ENCODE measurements around the gene RNF214.
"Not testable (repeated sequence)": the region's sequence is repeated elsewhere in the genome, so short reads cannot be mapped to it uniquely, and the experiment has no call there.

DNA sequence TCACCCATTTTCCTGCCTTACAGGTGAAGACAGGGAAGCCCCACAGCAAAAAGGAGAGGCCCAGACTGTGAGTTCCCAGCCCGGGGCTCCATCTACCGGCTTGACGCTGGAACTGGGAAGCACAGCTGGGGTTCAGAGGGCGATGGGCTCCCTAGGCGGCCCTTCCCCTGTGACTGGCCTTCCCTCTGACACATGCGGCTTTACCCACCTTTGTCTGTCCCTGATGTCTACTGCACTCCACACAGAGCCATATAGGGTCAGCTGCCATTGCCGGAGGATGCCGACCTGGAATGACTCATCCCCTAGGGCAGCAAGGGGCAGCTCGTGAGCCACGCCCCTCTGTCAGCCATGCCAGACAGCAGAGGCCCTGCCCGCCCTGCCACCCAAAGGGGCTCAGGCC is 25.6 kb upstream of the RNF214 start:
- not testable (repeated sequence) for TF ChIP-seq EZH2 (IDR thresholded peaks at IDR 0.05; ENCODE audit: low read length, missing control alignments)
- TF ChIP-seq, protein P1, sequence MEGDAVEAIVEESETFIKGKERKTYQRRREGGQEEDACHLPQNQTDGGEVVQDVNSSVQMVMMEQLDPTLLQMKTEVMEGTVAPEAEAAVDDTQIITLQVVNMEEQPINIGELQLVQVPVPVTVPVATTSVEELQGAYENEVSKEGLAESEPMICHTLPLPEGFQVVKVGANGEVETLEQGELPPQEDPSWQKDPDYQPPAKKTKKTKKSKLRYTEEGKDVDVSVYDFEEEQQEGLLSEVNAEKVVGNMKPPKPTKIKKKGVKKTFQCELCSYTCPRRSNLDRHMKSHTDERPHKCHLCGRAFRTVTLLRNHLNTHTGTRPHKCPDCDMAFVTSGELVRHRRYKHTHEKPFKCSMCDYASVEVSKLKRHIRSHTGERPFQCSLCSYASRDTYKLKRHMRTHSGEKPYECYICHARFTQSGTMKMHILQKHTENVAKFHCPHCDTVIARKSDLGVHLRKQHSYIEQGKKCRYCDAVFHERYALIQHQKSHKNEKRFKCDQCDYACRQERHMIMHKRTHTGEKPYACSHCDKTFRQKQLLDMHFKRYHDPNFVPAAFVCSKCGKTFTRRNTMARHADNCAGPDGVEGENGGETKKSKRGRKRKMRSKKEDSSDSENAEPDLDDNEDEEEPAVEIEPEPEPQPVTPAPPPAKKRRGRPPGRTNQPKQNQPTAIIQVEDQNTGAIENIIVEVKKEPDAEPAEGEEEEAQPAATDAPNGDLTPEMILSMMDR (conservative IDR thresholded peaks at IDR 0.05 in 1 of 2, IDR thresholded peaks at IDR 0.05 in 1 of 2; ENCODE audit: low read depth in 1 of 2, low read length in 2 of 2): not testable (repeated sequence)
